OCI-LY3 (cell line): ENCODE data around the gene TTC22.

ENCODE experiments used
- H2AFZ ChIP-seq: fragments of 200-600, 300-600 bp; shearing (Covaris generic); 2 replicates; pipeline ENCODE4 v1.6.0; 2014; ENCODE audit warnings: antibody characterized with exemption, low read depth, low read length
- H3K27ac ChIP-seq: fragments of 200-600, 300-600 bp; sonication (generic); 2 replicates; pipeline ENCODE4 v1.5.1; 2014; ENCODE audit warnings: mild to moderate bottlenecking, low read length, moderate library complexity, mixed read lengths
- H3K27me3 ChIP-seq: fragments of 200-600, 300-600 bp; sonication (generic); 2 replicates; pipeline ENCODE4 v1.6.1; 2014; ENCODE audit warnings: low read depth, low read length, mixed read lengths
- H3K36me3 ChIP-seq: fragments of 200-600, 300-600 bp; sonication (generic); replicated peaks from 2 replicates; pipeline ENCODE3; 2014; ENCODE audit warnings: low read depth, low read length, mixed read lengths
- H3K4me1 ChIP-seq: fragments of 300-600, 200-600 bp; sonication (generic); 2 replicates; pipeline ENCODE4 v1.6.1; 2014; ENCODE audit warnings: low read length, mixed read lengths
- H3K4me2 ChIP-seq: fragments of 200-600, 300-600 bp; sonication (generic); 2 replicates; pipeline ENCODE4 v1.6.1; 2014; ENCODE audit warnings: low read length, mixed read lengths
- H3K4me3 ChIP-seq: fragments of 300-600, 200-600 bp; sonication (generic); 2 replicates; pipeline ENCODE4 v1.5.1; 2014; ENCODE audit warnings: antibody characterized with exemption, mild to moderate bottlenecking, low read length, moderate library complexity
- H3K79me2 ChIP-seq: fragments of 300-600, 200-600 bp; shearing (Covaris generic); 2 replicates; pipeline ENCODE4 v1.6.1; 2014; ENCODE audit warnings: mild to moderate bottlenecking, low read length, mixed read lengths
- H3K9ac ChIP-seq: fragments of 300-600, 200-600 bp; shearing (Covaris generic); 2 replicates; pipeline ENCODE4 v1.6.0; 2014; ENCODE audit warnings: mild to moderate bottlenecking, low read length, moderate library complexity
- H3K9me3 ChIP-seq: fragments of 200-600, 300-600 bp; shearing (Covaris generic); 2 replicates; pipeline ENCODE4 v1.6.1; 2014; ENCODE audit warnings: low read length, mixed read lengths; ENCODE audit not compliant: insufficient read depth
- H4K20me1 ChIP-seq: fragments of 200-600, 300-600 bp; sonication (generic); 2 replicates; pipeline ENCODE4 v1.6.1; 2016; ENCODE audit warnings: low read length, mixed read lengths; ENCODE audit not compliant: insufficient read depth
- EZH2phosphoT487 ChIP-seq: fragments of 200-600 bp; shearing (Covaris generic); IDR thresholded peaks from 2 replicates; pipeline ENCODE4 v1.6.1; 2018; ENCODE audit warnings: antibody characterized with exemption, mixed run types, low read depth
- TF ChIP-seq, protein P1 (sequence below): fragments of 200-600, 300-600 bp; sonication (generic); IDR thresholded peaks from 2 replicates; pipeline ENCODE4 v1.5.1; 2014; ENCODE audit warnings: antibody characterized with exemption, low read length, low read depth

TTC22 gene

DNA sequence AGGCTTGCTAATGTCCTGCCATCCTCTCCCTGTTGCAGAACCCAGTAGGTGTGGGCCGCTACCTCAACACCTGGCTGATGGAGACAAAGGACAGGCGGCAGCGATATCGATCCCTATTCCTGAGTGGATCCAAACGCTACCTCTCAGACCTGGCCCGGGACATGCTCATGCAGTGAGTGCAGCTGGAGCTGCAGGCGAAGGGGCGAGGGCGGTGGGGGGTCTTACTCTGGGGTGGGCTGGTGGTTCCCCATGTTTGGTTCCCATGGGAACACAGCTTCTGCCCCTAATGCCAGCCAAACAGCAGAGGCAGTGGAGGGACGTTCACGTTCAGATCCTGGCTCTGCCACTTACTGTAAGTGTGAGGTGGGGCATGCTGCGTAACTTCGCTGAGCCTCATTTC is 15.8 kb upstream of the TTC22 start:
- no peak overlapping the region for H2AFZ ChIP-seq
- no peaks in the 10 kb centered on the region for H4K20me1 ChIP-seq
- H3K4me1 ChIP-seq: peaks cover 16% of the 10 kb centered on the region
- H3K4me3 ChIP-seq: no peak overlapping the region
- no peaks in the 10 kb centered on the region for H3K36me3 ChIP-seq
- TF ChIP-seq, protein P1, sequence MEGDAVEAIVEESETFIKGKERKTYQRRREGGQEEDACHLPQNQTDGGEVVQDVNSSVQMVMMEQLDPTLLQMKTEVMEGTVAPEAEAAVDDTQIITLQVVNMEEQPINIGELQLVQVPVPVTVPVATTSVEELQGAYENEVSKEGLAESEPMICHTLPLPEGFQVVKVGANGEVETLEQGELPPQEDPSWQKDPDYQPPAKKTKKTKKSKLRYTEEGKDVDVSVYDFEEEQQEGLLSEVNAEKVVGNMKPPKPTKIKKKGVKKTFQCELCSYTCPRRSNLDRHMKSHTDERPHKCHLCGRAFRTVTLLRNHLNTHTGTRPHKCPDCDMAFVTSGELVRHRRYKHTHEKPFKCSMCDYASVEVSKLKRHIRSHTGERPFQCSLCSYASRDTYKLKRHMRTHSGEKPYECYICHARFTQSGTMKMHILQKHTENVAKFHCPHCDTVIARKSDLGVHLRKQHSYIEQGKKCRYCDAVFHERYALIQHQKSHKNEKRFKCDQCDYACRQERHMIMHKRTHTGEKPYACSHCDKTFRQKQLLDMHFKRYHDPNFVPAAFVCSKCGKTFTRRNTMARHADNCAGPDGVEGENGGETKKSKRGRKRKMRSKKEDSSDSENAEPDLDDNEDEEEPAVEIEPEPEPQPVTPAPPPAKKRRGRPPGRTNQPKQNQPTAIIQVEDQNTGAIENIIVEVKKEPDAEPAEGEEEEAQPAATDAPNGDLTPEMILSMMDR: no peak
- no peak for TF ChIP-seq EZH2phosphoT487
- no peak overlapping the region for H3K27ac ChIP-seq
- H3K9ac ChIP-seq: no peak overlapping the region
- no peaks in the 10 kb centered on the region for H3K79me2 ChIP-seq
- H3K9me3 ChIP-seq: no peaks in the 10 kb centered on the region
- no peaks in the 10 kb centered on the region for H3K27me3 ChIP-seq
- H3K4me2 ChIP-seq: no peak overlapping the region

- Histone ChIP-seq H3K4me1 (peaks cover 16% of the 10 kb centered on the region), H3K9ac (no peak overlapping the region), H2AFZ (no peak overlapping the region), H3K36me3 (no peaks in the 10 kb centered on the region), H3K4me2 (no peak overlapping the region), H3K4me3 (no peak overlapping the region), H3K27ac (no peak overlapping the region), H3K27me3 (no peaks in the 10 kb centered on the region), H4K20me1 (no peaks in the 10 kb centered on the region), H3K9me3 (no peaks in the 10 kb centered on the region), H3K79me2 (no peaks in the 10 kb centered on the region)
- TF ChIP-seq, protein P1: no peak
- TF ChIP-seq EZH2phosphoT487: no peak
These were observed 15.0 kb upstream of the TTC22 start for GRCh38 chr1:54816130-54816529.

- H3K9ac ChIP-seq: no peak overlapping the region
- no peaks in the 10 kb centered on the region for H3K9me3 ChIP-seq
- no peaks in the 10 kb centered on the region for H3K36me3 ChIP-seq
- no peaks in the 10 kb centered on the region for H4K20me1 ChIP-seq
- H3K27me3 ChIP-seq: no peaks in the 10 kb centered on the region
- H3K27ac ChIP-seq: no peak overlapping the region
- no peaks in the 10 kb centered on the region for H3K79me2 ChIP-seq
- H3K4me3 ChIP-seq: no peak overlapping the region
- H3K4me1 ChIP-seq: peaks cover 16% of the 10 kb centered on the region
- no peak overlapping the region for H2AFZ ChIP-seq
- TF ChIP-seq, protein P1: no peak
- no peak for TF ChIP-seq EZH2phosphoT487
- no peak overlapping the region for H3K4me2 ChIP-seq
These were observed 14.2 kb upstream of the TTC22 start for GRCh38 chr1:54815086-54815876.

GRCh38 chr1:54814571-54814970 is 13.4 kb upstream of the TTC22 start:
- H3K36me3 ChIP-seq: no peaks in the 10 kb centered on the region
- H3K27ac ChIP-seq: no peak overlapping the region
- H3K4me3 ChIP-seq: no peak overlapping the region
- H3K9me3 ChIP-seq: no peaks in the 10 kb centered on the region
- H4K20me1 ChIP-seq: no peaks in the 10 kb centered on the region
- H3K4me1 ChIP-seq: peaks cover 16% of the 10 kb centered on the region
- H3K79me2 ChIP-seq: no peaks in the 10 kb centered on the region
- H3K4me2 ChIP-seq: no peak overlapping the region
- no peaks in the 10 kb centered on the region for H3K27me3 ChIP-seq
- H3K9ac ChIP-seq: no peak overlapping the region
- no peak for TF ChIP-seq EZH2phosphoT487
- TF ChIP-seq, protein P1: no peak
- H2AFZ ChIP-seq: no peak overlapping the region
